Tibial artery (tissue), 4 donors: ENCODE results near the gene WDR44.

Source experiments
- DNase-seq, 2 donors: peaks; one replicate each; pipeline ENCODE4 v3.0.0-alpha.2; 2019
- H3K27ac ChIP-seq, 2 donors: fragments of 200-600 bp; sonication (generic) in 1 of 2; 1 replicate in 1 of 2; 2 replicates in 1 of 2; pipeline ENCODE4 v1.5.1; 2018 to 2019; ENCODE audit warnings: mild to moderate bottlenecking in 1 of 2
- H3K27me3 ChIP-seq, 2 donors: fragments of 200-600 bp; sonication (generic) in 1 of 2; one replicate each; pipeline versions ENCODE4 v1.5.1 to v1.6.0; 2016 to 2019
- H3K36me3 ChIP-seq, 3 donors: fragments of 200-600 bp; sonication (generic) in 2 of 3; one replicate each; pipeline ENCODE4 v1.5.1; 2016 to 2019; ENCODE audit warnings: mild to moderate bottlenecking in 2 of 3
- H3K4me1 ChIP-seq, 4 donors: fragments of 200-600 bp; sonication (generic) in 2 of 4; 1 replicate in 3 of 4; 2 replicates in 1 of 4; pipeline ENCODE4 v1.5.1; 2016 to 2019
- H3K4me3 ChIP-seq, 2 donors: fragments of 200-600 bp; sonication (generic) in 1 of 2; 1 replicate in 1 of 2; 2 replicates in 1 of 2; pipeline ENCODE4 v1.5.1; 2018 to 2019; ENCODE audit warnings: mild to moderate bottlenecking in 2 of 2
- H3K9me3 ChIP-seq, 3 donors: fragments of 200-600 bp; sonication (generic) in 1 of 3; one replicate each; pipeline ENCODE4 v1.5.1; 2016 to 2019
- intact Hi-C: fragments of 100-400 bp; cut with DNase I; formaldehyde crosslinking; loops from one replicate; pipeline ENCODE4 v1.15.0; 2023; ENCODE audit warnings: low total_unique reads
- TF ChIP-seq, protein P1 (sequence below), 2 experiments: fragments of 200-600 bp in 1 of 2; fragments of 450-650 bp in 1 of 2; IDR thresholded peaks; one replicate each; pipeline ENCODE4 v1.5.1; 2017 to 2019; ENCODE audit warnings: antibody characterized with exemption in 2 of 2, mild to moderate bottlenecking in 1 of 2, moderate library complexity in 1 of 2

WDR44 gene

GRCh38 chrX:118432799-118433198, 86.9 kb downstream of the WDR44 start:
- H3K27me3 ChIP-seq, result no peaks in the 10 kb centered on the region
- intact Hi-C loops, result no loop called here
- TF ChIP-seq, protein P1, sequence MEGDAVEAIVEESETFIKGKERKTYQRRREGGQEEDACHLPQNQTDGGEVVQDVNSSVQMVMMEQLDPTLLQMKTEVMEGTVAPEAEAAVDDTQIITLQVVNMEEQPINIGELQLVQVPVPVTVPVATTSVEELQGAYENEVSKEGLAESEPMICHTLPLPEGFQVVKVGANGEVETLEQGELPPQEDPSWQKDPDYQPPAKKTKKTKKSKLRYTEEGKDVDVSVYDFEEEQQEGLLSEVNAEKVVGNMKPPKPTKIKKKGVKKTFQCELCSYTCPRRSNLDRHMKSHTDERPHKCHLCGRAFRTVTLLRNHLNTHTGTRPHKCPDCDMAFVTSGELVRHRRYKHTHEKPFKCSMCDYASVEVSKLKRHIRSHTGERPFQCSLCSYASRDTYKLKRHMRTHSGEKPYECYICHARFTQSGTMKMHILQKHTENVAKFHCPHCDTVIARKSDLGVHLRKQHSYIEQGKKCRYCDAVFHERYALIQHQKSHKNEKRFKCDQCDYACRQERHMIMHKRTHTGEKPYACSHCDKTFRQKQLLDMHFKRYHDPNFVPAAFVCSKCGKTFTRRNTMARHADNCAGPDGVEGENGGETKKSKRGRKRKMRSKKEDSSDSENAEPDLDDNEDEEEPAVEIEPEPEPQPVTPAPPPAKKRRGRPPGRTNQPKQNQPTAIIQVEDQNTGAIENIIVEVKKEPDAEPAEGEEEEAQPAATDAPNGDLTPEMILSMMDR (IDR thresholded peaks at IDR 0.05), result no peak
- H3K4me1 ChIP-seq, result no peaks in the 10 kb centered on the region
- H3K27ac ChIP-seq, result no peak overlapping the region
- no peak overlapping the region for H3K4me3 ChIP-seq
- no peak for DNase-seq
- no peaks in the 10 kb centered on the region for H3K9me3 ChIP-seq
- H3K36me3 ChIP-seq, result peaks cover 0 to 14% (median 5%) of the 10 kb centered on the region in 3 donors

- Histone ChIP-seq H3K36me3 (peaks cover 0 to 17% (median 4%) of the 10 kb centered on the region in 3 donors), H3K4me3 (no peak overlapping the region), H3K27ac (no peak overlapping the region), H3K4me1 (no peaks in the 10 kb centered on the region), H3K27me3 (no peaks in the 10 kb centered on the region), H3K9me3 (no peaks in the 10 kb centered on the region)
- TF ChIP-seq, protein P1 (IDR thresholded peaks at IDR 0.05), result no peak
- intact Hi-C loops, result no loop called here
- no peak for DNase-seq
Measured at GRCh38 chrX:118437283-118437682, 91.4 kb downstream of the WDR44 start.

- H3K27ac ChIP-seq, result no peak overlapping the region
- intact Hi-C loops, result no loop called here
- H3K27me3 ChIP-seq, result no peaks in the 10 kb centered on the region
- TF ChIP-seq, protein P1 (IDR thresholded peaks at IDR 0.05), result no peak
- DNase-seq, result no peak
- no peaks in the 10 kb centered on the region for H3K4me1 ChIP-seq
- H3K9me3 ChIP-seq, result no peaks in the 10 kb centered on the region
- no peak overlapping the region for H3K4me3 ChIP-seq
- H3K36me3 ChIP-seq, result peaks cover 0 to 30% (median 6%) of the 10 kb centered on the region in 3 donors
Measured at GRCh38 chrX:118448273-118448783, 102.4 kb downstream of the WDR44 start.

- no peaks in the 10 kb centered on the region for H3K4me1 ChIP-seq
- H3K36me3 ChIP-seq, result no peaks in the 10 kb centered on the region
- DNase-seq, result no peak
- intact Hi-C loops, result no loop called here
- H3K4me3 ChIP-seq, result no peak overlapping the region
- H3K9me3 ChIP-seq, result no peaks in the 10 kb centered on the region
- no peak overlapping the region for H3K27ac ChIP-seq
- H3K27me3 ChIP-seq, result no peaks in the 10 kb centered on the region
- TF ChIP-seq, protein P1 (IDR thresholded peaks at IDR 0.05), result no peak
Measured at GRCh38 chrX:118455013-118455412, 109.1 kb downstream of the WDR44 start.

GRCh38 chrX:118459494-118459893, 113.6 kb downstream of the WDR44 start:
- no peak for DNase-seq
- H3K27ac ChIP-seq, result no peak overlapping the region
- no peak overlapping the region for H3K4me3 ChIP-seq
- intact Hi-C loops, result no loop called here
- no peaks in the 10 kb centered on the region for H3K36me3 ChIP-seq
- no peaks in the 10 kb centered on the region for H3K27me3 ChIP-seq
- no peaks in the 10 kb centered on the region for H3K9me3 ChIP-seq
- TF ChIP-seq, protein P1 (IDR thresholded peaks at IDR 0.05), result peak; percentile 49 to 61
- H3K4me1 ChIP-seq, result no peaks in the 10 kb centered on the region

DNA sequence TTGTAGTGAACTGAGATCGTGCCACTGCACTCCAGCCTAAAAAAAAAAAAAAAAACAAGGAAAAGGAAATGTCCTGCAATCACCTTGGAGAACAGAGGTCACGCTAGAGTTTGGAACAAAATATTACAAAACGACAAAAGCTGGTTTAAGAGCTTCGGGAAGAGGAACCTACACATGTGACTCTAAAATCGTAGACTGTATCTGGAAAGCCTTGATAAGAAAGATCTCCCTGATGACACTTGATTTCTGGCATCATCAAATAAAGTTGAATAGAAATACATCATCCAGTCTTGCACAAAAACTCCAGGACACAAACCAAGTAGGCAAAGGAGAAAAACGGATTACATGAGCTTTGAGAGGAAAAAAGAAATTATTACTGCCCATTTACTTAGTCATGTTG, 118.6 kb downstream of the WDR44 start:
- no peaks in the 10 kb centered on the region for H3K4me1 ChIP-seq
- H3K4me3 ChIP-seq, result no peak overlapping the region
- no peak for DNase-seq
- H3K27me3 ChIP-seq, result no peaks in the 10 kb centered on the region
- intact Hi-C loops, result no loop called here
- TF ChIP-seq, protein P1 (IDR thresholded peaks at IDR 0.05), result no peak
- no peaks in the 10 kb centered on the region for H3K9me3 ChIP-seq
- H3K27ac ChIP-seq, result no peak overlapping the region
- H3K36me3 ChIP-seq, result no peaks in the 10 kb centered on the region
